ENCODE results near the gene MAMDC4. TPM values are rescaled to one million over a fixed set of nuclear protein-coding genes. Genes with fewer than 3 reads are reported as not detected.

Gene MAMDC4
- total and polyA plus RNA-seq, 2 experiments from 2014 or later, result 1.7 to 6.8 TPM

- peaks cover 9% of the 10 kb centered on the region for H3K27me3 Mint-ChIP-seq (ENCODE audit: insufficient read depth, low read depth, poor library complexity)
- no peaks in the 10 kb centered on the region for H3K79me2 ChIP-seq (replicated peaks; ENCODE audit: insufficient read depth)
- H2AFZ ChIP-seq, result no peak overlapping the region
- DNase-seq (ENCODE audit: low spot score) (no peak), ATAC-seq (no peak)
- no peaks in the 10 kb centered on the region for H3K4me1 ChIP-seq (ENCODE audit: insufficient read depth)
- H3K36me3 ChIP-seq (ENCODE audit: insufficient read depth), result no peaks in the 10 kb centered on the region
- TF ChIP-seq STAT1 (IDR thresholded peaks at IDR 0.05; ENCODE audit: unreplicated experiment), result no peak
- no peak for TF ChIP-seq JUNB (IDR thresholded peaks at IDR 0.05; ENCODE audit: unreplicated experiment)
- no peak for TF ChIP-seq EZH2phosphoT487 (IDR thresholded peaks at IDR 0.05; ENCODE audit: unreplicated experiment)
- TF ChIP-seq, protein P1, sequence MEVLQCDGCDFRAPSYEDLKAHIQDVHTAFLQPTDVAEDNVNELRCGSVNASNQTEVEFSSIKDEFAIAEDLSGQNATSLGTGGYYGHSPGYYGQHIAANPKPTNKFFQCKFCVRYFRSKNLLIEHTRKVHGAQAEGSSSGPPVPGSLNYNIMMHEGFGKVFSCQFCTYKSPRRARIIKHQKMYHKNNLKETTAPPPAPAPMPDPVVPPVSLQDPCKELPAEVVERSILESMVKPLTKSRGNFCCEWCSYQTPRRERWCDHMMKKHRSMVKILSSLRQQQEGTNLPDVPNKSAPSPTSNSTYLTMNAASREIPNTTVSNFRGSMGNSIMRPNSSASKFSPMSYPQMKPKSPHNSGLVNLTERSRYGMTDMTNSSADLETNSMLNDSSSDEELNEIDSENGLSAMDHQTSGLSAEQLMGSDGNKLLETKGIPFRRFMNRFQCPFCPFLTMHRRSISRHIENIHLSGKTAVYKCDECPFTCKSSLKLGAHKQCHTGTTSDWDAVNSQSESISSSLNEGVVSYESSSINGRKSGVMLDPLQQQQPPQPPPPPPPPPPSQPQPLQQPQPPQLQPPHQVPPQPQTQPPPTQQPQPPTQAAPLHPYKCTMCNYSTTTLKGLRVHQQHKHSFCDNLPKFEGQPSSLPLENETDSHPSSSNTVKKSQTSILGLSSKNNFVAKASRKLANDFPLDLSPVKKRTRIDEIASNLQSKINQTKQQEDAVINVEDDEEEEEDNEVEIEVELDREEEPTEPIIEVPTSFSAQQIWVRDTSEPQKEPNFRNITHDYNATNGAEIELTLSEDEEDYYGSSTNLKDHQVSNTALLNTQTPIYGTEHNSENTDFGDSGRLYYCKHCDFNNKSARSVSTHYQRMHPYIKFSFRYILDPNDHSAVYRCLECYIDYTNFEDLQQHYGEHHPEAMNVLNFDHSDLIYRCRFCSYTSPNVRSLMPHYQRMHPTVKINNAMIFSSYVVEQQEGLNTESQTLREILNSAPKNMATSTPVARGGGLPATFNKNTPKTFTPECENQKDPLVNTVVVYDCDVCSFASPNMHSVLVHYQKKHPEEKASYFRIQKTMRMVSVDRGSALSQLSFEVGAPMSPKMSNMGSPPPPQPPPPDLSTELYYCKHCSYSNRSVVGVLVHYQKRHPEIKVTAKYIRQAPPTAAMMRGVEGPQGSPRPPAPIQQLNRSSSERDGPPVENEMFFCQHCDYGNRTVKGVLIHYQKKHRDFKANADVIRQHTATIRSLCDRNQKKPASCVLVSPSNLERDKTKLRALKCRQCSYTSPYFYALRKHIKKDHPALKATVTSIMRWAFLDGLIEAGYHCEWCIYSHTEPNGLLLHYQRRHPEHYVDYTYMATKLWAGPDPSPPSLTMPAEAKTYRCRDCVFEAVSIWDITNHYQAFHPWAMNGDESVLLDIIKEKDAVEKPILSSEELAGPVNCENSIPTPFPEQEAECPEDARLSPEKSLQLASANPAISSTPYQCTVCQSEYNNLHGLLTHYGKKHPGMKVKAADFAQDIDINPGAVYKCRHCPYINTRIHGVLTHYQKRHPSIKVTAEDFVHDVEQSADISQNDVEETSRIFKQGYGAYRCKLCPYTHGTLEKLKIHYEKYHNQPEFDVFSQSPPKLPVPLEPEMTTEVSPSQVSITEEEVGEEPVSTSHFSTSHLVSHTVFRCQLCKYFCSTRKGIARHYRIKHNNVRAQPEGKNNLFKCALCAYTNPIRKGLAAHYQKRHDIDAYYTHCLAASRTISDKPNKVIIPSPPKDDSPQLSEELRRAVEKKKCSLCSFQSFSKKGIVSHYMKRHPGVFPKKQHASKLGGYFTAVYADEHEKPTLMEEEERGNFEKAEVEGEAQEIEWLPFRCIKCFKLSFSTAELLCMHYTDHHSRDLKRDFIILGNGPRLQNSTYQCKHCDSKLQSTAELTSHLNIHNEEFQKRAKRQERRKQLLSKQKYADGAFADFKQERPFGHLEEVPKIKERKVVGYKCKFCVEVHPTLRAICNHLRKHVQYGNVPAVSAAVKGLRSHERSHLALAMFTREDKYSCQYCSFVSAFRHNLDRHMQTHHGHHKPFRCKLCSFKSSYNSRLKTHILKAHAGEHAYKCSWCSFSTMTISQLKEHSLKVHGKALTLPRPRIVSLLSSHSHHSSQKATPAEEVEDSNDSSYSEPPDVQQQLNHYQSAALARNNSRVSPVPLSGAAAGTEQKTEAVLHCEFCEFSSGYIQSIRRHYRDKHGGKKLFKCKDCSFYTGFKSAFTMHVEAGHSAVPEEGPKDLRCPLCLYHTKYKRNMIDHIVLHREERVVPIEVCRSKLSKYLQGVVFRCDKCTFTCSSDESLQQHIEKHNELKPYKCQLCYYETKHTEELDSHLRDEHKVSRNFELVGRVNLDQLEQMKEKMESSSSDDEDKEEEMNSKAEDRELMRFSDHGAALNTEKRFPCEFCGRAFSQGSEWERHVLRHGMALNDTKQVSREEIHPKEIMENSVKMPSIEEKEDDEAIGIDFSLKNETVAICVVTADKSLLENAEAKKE (CRISPR knock-in tag; IDR thresholded peaks at IDR 0.05), result no peak
- no peak for TF ChIP-seq ZNF331 (CRISPR knock-in tag; IDR thresholded peaks at IDR 0.05; ENCODE audit: low read depth)
- TF ChIP-seq NANOG (IDR thresholded peaks at IDR 0.05; ENCODE audit: borderline replicate concordance), result no peak
- no peak for TF ChIP-seq ZNF114 (CRISPR knock-in tag; IDR thresholded peaks at IDR 0.05)
- TF ChIP-seq, protein P2, sequence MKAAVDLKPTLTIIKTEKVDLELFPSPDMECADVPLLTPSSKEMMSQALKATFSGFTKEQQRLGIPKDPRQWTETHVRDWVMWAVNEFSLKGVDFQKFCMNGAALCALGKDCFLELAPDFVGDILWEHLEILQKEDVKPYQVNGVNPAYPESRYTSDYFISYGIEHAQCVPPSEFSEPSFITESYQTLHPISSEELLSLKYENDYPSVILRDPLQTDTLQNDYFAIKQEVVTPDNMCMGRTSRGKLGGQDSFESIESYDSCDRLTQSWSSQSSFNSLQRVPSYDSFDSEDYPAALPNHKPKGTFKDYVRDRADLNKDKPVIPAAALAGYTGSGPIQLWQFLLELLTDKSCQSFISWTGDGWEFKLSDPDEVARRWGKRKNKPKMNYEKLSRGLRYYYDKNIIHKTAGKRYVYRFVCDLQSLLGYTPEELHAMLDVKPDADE (IDR thresholded peaks at IDR 0.05), result no peak
- TF ChIP-seq, protein P3, sequence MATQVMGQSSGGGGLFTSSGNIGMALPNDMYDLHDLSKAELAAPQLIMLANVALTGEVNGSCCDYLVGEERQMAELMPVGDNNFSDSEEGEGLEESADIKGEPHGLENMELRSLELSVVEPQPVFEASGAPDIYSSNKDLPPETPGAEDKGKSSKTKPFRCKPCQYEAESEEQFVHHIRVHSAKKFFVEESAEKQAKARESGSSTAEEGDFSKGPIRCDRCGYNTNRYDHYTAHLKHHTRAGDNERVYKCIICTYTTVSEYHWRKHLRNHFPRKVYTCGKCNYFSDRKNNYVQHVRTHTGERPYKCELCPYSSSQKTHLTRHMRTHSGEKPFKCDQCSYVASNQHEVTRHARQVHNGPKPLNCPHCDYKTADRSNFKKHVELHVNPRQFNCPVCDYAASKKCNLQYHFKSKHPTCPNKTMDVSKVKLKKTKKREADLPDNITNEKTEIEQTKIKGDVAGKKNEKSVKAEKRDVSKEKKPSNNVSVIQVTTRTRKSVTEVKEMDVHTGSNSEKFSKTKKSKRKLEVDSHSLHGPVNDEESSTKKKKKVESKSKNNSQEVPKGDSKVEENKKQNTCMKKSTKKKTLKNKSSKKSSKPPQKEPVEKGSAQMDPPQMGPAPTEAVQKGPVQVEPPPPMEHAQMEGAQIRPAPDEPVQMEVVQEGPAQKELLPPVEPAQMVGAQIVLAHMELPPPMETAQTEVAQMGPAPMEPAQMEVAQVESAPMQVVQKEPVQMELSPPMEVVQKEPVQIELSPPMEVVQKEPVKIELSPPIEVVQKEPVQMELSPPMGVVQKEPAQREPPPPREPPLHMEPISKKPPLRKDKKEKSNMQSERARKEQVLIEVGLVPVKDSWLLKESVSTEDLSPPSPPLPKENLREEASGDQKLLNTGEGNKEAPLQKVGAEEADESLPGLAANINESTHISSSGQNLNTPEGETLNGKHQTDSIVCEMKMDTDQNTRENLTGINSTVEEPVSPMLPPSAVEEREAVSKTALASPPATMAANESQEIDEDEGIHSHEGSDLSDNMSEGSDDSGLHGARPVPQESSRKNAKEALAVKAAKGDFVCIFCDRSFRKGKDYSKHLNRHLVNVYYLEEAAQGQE (IDR thresholded peaks at IDR 0.05; ENCODE audit: unreplicated experiment), result no peak
- no peaks in the 10 kb centered on the region; the same call in 2 of the 3 replicates for H3K9me3 Mint-ChIP-seq
- no peaks in the 10 kb centered on the region for H3K9me2 ChIP-seq (ENCODE audit: insufficient read depth)
- H3K4me3 ChIP-seq, result no peak overlapping the region
- no peak overlapping the region for H3K4me3 Mint-ChIP-seq
- no peaks in the 10 kb centered on the region for H3K4me1 Mint-ChIP-seq
- peaks cover 5% of the 10 kb centered on the region; the same call in 1 of the 2 replicates for H3F3A ChIP-seq (replicated peaks; ENCODE audit: low read depth)
- H4K20me1 ChIP-seq (replicated peaks; ENCODE audit: insufficient read depth), result peaks cover 6% of the 10 kb centered on the region; the same call in 1 of the 2 replicates
- no peak overlapping the region for H3K27ac Mint-ChIP-seq
- peaks cover 38% of the 10 kb centered on the region for H3K36me3 Mint-ChIP-seq (ENCODE audit: low read depth)
- no peak overlapping the region for H3K27ac ChIP-seq (ENCODE audit: low read depth)
- H3K27me3 ChIP-seq (ENCODE audit: insufficient read depth), result no peaks in the 10 kb centered on the region
- H3K4me2 ChIP-seq, result no peak overlapping the region
These were observed 21.9 kb upstream of the MAMDC4 start for GRCh38 chr9:136829981-136830885.

All from GM23338 (cell line).